Measurements from ENCODE around the gene CACNG8.
"Not testable (repeated sequence)": the region's sequence is repeated elsewhere in the genome, so short reads cannot be mapped to it uniquely, and the experiment has no call there.

The CACNG8 gene

DNA sequence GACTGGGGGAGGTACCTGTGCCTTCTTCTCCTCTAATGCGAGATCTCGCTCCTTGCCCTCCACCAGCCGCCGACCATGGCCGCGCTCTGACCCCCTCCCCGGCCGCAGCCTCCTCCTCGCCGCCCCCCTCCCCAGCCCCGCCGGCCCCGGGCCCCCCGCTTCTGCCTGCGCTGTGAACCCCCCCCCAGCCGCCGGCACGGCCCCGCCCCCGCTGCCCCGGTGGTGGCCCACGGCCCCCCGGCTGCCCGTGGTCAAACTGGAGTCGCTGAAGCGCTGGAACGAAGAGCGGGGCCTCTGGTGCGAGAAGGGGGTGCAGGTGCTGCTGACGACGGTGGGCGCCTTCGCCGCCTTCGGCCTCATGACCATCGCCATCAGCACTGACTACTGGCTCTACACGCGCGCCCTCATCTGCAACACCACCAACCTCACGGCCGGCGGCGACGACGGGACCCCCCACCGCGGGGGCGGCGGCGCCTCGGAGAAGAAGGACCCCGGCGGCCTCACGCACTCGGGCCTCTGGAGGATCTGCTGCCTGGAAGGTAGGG, at the start of gene CACNG8:
CACNG8 (plus strand) TSS at position 51 of the 545 bp plus-strand sequence.
- Mint-ChIP-seq H3K4me1 (peaks cover 25% of the 10 kb centered on the region), H3K9me3 (no peaks in the 10 kb centered on the region), H3K4me3 (no peak within 1 kb of the TSS), H3K27me3 (peaks cover 90% of the 10 kb centered on the region), H3K27ac (no peak within 1 kb of the TSS)
- DNase-seq, result no peak
- ATAC-seq, result no peak

GRCh38 chr19:53915000-53915399, 47.7 kb upstream of the CACNG8 start:
- Mint-ChIP-seq H3K4me1 (peaks cover 2% of the 10 kb centered on the region), H3K4me3 (no peak overlapping the region), H3K27me3 (peaks cover 55% of the 10 kb centered on the region), H3K27ac (no peak overlapping the region), H3K9me3 (no peaks in the 10 kb centered on the region)
- ATAC-seq (no peak), DNase-seq (no peak)

GRCh38 chr19:53916004-53916403, 46.7 kb upstream of the CACNG8 start:
- no peak overlapping the region for H3K27ac Mint-ChIP-seq
- DNase-seq, result no peak
- peaks cover 45% of the 10 kb centered on the region for H3K27me3 Mint-ChIP-seq
- ATAC-seq, result no peak
- no peaks in the 10 kb centered on the region for H3K4me1 Mint-ChIP-seq
- H3K4me3 Mint-ChIP-seq, result no peak overlapping the region
- no peaks in the 10 kb centered on the region for H3K9me3 Mint-ChIP-seq

DNA sequence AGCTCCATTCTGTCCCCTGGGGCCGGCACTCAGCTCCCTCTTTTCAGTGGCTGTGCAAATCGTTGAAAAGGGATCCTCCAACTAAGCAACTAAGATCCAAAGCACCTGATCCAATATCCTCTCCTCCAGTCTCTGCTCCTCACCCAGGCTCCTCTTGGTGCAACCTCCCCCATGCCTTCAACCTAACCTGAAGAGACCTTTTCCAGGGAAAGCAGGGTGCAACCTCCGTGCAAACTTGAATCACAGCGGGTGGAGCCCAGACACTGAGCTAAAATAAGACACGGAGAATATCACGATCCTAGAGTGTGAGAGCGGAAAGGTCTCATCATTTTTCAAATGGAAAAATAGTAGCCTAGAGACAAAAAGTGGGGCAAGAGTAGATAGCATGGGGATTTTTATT, 45.4 kb upstream of the CACNG8 start:
- Mint-ChIP-seq H3K4me3 (no peak overlapping the region), H3K27me3 (peaks cover 32% of the 10 kb centered on the region), H3K9me3 (no peaks in the 10 kb centered on the region)

DNA sequence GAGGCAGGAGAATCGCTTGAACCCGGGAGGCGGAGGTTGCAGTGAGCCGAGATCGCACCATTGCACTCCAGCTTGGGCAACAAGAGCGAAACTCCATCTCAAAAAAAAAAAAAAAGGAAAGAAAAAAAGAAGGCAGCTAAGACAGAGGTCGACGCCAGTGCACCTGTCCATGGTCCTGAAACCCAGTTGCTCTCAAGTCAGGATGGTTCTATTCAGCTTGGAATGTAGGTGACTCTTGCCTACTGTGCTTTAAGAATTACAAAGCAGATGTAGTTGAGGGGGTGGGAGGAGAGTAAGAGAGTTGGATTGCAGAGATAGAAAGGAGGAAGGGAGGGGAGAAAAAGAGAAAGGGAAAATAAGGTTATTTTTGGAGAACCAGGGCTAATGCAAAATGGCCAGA, 35.0 kb upstream of the CACNG8 start:
- H3K27ac Mint-ChIP-seq, result no peak overlapping the region
- peaks cover 8% of the 10 kb centered on the region for H3K27me3 Mint-ChIP-seq
- no peak for ATAC-seq
- H3K9me3 Mint-ChIP-seq, result peaks cover 8 to 23% of the 10 kb centered on the region in 2 donors
- no peak overlapping the region for H3K4me3 Mint-ChIP-seq
- H3K4me1 Mint-ChIP-seq, result no peaks in the 10 kb centered on the region
- DNase-seq, result no peak

More for the DNA sequence above, 45.4 kb upstream of the CACNG8 start:
- ATAC-seq, result no peak
- no peak for DNase-seq
- Mint-ChIP-seq H3K4me1 (no peaks in the 10 kb centered on the region), H3K27ac (no peak overlapping the region)

- ATAC-seq (no peak), DNase-seq (no peak)
- Mint-ChIP-seq H3K9me3 (no peaks in the 10 kb centered on the region), H3K4me3 (no peak overlapping the region), H3K27me3 (peaks cover 19% of the 10 kb centered on the region), H3K27ac (no peak overlapping the region), H3K4me1 (no peaks in the 10 kb centered on the region)
Observed at GRCh38 chr19:53936029-53936428, 26.7 kb upstream of the CACNG8 start.

DNA sequence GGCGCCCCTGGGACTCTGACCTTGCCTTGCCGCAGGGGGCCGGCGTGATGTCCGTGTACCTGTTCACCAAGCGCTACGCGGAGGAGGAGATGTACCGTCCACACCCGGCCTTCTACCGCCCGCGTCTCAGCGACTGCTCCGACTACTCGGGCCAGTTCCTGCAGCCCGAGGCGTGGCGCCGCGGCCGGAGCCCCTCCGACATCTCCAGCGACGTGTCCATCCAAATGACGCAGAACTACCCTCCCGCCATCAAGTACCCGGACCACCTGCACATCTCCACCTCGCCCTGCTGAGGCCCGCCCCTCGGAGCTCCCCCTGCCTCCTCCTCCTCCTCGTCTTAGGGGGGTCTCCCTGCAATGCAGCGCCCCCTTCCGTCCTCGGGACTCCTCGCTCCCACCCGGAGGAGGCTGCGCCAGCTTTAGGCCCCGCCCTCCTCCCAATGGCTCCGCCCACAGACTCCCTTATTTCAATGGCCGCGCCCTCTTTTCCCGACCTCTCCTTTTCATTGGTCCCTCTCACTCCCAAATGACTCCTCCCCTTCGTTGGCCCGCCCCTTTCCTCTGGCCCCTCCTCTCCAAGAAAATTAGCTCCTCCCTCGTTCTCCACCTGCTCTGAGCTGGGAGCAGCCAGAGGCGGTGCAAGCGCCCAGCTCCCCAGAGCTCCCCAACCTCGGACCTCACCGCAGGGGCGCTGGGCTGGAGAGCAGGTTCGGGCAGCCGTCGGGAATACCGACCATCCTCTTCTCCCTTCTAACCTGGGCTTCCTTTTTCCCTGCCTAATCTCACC, 20.5 kb upstream of the CACNG8 start:
- Mint-ChIP-seq H3K9me3 (peaks cover 7 to 10% of the 10 kb centered on the region in 2 donors), H3K27ac (no peak overlapping the region), H3K27me3 (peaks cover 71% of the 10 kb centered on the region), H3K4me3 (no peak overlapping the region), H3K4me1 (peaks cover 12% of the 10 kb centered on the region)
- DNase-seq (peak in 1 of 2 donors; percentile 10), ATAC-seq (no peak)

DNA sequence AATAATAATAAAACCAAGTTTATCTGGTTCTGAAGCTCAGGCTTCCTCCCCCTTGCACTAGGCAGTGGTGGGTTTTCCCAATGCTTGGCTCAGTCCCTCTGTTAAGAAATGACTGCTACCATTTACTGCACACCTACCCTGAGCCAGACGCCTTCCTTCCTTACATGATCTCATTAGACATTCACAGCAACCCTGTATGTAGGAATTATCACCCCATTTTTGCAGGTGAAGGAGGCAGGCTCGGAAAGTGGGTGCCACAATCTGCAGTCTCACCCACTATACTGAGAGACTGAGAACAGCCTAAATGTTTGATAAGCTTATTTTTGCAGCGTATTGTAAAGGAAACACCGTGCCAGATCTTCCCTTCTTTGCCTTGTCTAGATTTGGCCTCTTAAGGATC, 18.3 kb upstream of the CACNG8 start:
- Mint-ChIP-seq H3K27ac (no peak overlapping the region), H3K4me1 (peaks cover 12% of the 10 kb centered on the region), H3K9me3 (peaks cover 7 to 10% of the 10 kb centered on the region in 2 donors), H3K4me3 (no peak overlapping the region), H3K27me3 (peaks cover 69% of the 10 kb centered on the region)
- ATAC-seq (no peak), DNase-seq (no peak)

DNA sequence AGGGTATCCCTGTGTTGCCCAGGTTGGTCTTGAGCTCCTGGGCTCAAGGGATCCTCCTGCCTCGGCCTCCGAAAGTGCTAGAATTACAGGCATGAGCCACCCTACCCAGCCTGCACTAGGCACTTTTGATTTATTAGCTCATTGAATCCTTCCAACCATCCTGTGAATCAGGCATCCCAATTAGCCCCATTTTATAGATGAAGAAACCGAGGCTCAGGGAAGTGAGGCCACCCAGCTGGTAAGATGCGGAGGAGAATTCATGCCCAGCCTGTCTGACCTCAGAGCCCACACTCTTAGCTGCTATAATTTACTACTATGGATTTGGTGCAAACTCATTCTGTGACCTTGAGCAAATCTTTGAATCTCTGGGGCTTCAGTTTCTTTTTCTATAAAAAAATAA, 17.8 kb upstream of the CACNG8 start:
- Mint-ChIP-seq H3K27me3 (peaks cover 69% of the 10 kb centered on the region), H3K4me1 (peaks cover 12% of the 10 kb centered on the region), H3K27ac (peak overlapping the region in 1 of 2 donors; percentile 29), H3K9me3 (peaks cover 7 to 10% of the 10 kb centered on the region in 2 donors), H3K4me3 (no peak overlapping the region)
- ATAC-seq, result no peak
- DNase-seq, result no peak

- Mint-ChIP-seq H3K9me3 (peaks cover 7 to 10% of the 10 kb centered on the region in 2 donors), H3K4me3 (no peak overlapping the region), H3K27me3 (peaks cover 66% of the 10 kb centered on the region), H3K27ac (peak overlapping the region in 1 of 2 donors; percentile 29), H3K4me1 (peaks cover 12% of the 10 kb centered on the region)
- DNase-seq, result no peak
- ATAC-seq, result no peak
Observed at GRCh38 chr19:53945441-53945840, 17.3 kb upstream of the CACNG8 start.

DNA sequence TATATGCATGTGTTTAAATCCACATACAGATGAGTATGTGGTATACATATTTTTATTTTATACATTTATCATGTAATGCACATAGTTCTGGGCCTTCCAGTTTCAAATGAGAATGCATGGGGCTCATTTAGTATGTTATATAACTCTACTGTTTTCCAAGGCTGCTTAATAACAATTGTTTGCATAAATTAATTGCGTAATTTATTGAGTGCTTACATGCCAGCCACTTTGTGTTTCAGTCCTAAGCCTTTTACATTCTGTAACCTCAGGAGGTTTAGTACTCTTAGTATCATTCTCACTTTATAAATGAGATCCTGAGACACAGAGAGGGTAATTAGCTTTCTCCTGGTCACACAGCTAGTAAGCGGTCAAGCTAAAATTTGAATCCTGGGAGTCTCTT, 16.7 kb upstream of the CACNG8 start:
- Mint-ChIP-seq H3K4me1 (peaks cover 12% of the 10 kb centered on the region), H3K27me3 (peaks cover 60% of the 10 kb centered on the region), H3K27ac (no peak overlapping the region), H3K9me3 (peaks cover 7 to 10% of the 10 kb centered on the region in 2 donors), H3K4me3 (no peak overlapping the region)
- ATAC-seq (no peak), DNase-seq (no peak)

- DNase-seq, result no peak
- H3K27ac Mint-ChIP-seq, result no peak overlapping the region
- ATAC-seq, result no peak
- H3K9me3 Mint-ChIP-seq, result peaks cover 5% of the 10 kb centered on the region in 2 donors
- H3K4me3 Mint-ChIP-seq, result no peak overlapping the region
- peaks cover 6% of the 10 kb centered on the region for H3K4me1 Mint-ChIP-seq
- peaks cover 59% of the 10 kb centered on the region for H3K27me3 Mint-ChIP-seq
Observed at GRCh38 chr19:53947624-53948023, 15.1 kb upstream of the CACNG8 start.

- H3K9me3 Mint-ChIP-seq, DNase-seq, H3K4me3 Mint-ChIP-seq, H3K4me1 Mint-ChIP-seq, H3K27ac Mint-ChIP-seq, ATAC-seq: not testable (repeated sequence)
- H3K27me3 Mint-ChIP-seq, result peaks cover 50% of the 10 kb centered on the region
Observed at GRCh38 chr19:53948611-53949010, 14.1 kb upstream of the CACNG8 start.

- H3K27ac Mint-ChIP-seq, result no peak overlapping the region
- peaks cover 44% of the 10 kb centered on the region for H3K27me3 Mint-ChIP-seq
- DNase-seq (no peak), ATAC-seq (no peak)
- H3K4me3 Mint-ChIP-seq, result no peak overlapping the region
- H3K9me3 Mint-ChIP-seq, result no peaks in the 10 kb centered on the region
- H3K4me1 Mint-ChIP-seq, result no peaks in the 10 kb centered on the region
Observed at GRCh38 chr19:53951436-53951835, 11.3 kb upstream of the CACNG8 start.

DNA sequence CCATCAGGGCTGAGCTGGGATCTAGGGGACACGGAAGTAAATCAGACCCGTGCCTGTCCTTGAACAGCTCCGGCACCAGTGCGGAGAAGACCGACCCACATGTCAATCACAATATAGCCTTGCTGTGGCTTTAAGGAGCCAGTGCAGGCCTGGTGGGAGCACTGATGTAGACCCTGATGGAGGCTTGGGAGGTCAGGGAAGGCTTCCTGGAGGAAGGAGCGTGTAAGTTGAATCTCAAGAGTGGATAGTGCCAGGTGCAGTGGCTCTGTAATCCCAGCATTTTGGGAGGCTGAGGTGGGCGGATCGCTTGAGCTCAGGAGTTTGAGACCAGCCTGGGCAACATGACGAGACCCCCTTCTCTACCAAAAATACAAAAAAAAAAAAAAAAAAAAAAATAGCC, 10.8 kb upstream of the CACNG8 start:
- no peak for DNase-seq

DNA sequence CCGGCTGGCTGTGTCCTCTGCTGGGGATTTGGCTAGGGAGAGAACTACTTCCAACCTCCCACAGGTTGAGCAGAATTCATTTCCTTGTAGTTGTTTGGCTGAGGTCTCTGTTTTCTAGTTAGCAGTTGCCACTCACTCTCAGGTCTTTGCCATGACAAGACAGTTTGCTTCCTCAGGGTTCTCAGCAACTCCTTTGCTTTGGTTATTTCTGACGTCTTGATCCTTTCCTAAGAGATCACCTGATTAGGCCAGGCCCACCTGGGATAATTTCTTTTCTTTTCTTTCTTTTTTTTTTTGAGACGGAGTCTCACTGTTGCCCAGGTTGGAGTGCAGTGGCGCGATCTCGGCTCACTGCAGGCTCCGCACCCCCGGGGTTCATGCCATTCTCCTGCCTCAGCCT, 9.4 kb upstream of the CACNG8 start:
- peaks cover under 1% of the 10 kb centered on the region for H3K4me1 Mint-ChIP-seq
- no peaks in the 10 kb centered on the region for H3K9me3 Mint-ChIP-seq
- DNase-seq (no peak), ATAC-seq (no peak)
- no peak overlapping the region for H3K4me3 Mint-ChIP-seq
- H3K27ac Mint-ChIP-seq, result no peak overlapping the region
- H3K27me3 Mint-ChIP-seq, result peaks cover 49% of the 10 kb centered on the region

More for the DNA sequence above, 10.8 kb upstream of the CACNG8 start:
- Mint-ChIP-seq H3K27me3 (peaks cover 45% of the 10 kb centered on the region), H3K4me3 (no peak overlapping the region), H3K27ac (no peak overlapping the region), H3K4me1 (no peaks in the 10 kb centered on the region), H3K9me3 (no peaks in the 10 kb centered on the region)
- no peak for ATAC-seq
